ENCODE measurements around the gene KCTD10.

The KCTD10 gene

GRCh38 chr12:109477185-109477962 lies at the start of gene KCTD10, which contains the start of gene UBE3B:
Gene KCTD10, minus strand, starts transcription at chr12:109477300. Its CDS starts 38 bp downstream, at chr12:109477262.
Gene UBE3B, plus strand, starts transcription at chr12:109477634. Its CDS starts 5,918 bp downstream, at chr12:109483552.
- peaks cover 14% of the 10 kb centered on the region for H3K4me1 ChIP-seq (ENCODE audit: control insufficient read depth, insufficient read depth, low read length, unreplicated experiment)
- peak within 1 kb of the TSS; percentile 85 for H3K4me3 ChIP-seq (ENCODE audit: low read depth, low read length)
- no peaks in the 10 kb centered on the region for H3K36me3 ChIP-seq (ENCODE audit: insufficient read depth, low read length)
- peaks cover 74% of the 10 kb centered on the region for H3K79me2 ChIP-seq (ENCODE audit: control insufficient read depth, insufficient read depth, low read length, unreplicated experiment)
- peak within 1 kb of the TSS; percentile 85 for H3K27ac ChIP-seq (ENCODE audit: low read depth, low read length)
- peak within 1 kb of the TSS; percentile 95 for H2AFZ ChIP-seq (ENCODE audit: low read length, unreplicated experiment)
- H3K27me3 ChIP-seq (ENCODE audit: insufficient read depth, low read length): no peaks in the 10 kb centered on the region

- Histone ChIP-seq H3K36me3 (ENCODE audit: insufficient read depth, low read length) (peaks cover 21% of the 10 kb centered on the region; the same call in 1 of the 2 replicates), H3K27ac (ENCODE audit: low read depth, low read length) (no peak overlapping the region), H3K79me2 (ENCODE audit: control insufficient read depth, insufficient read depth, low read length, unreplicated experiment) (no peaks in the 10 kb centered on the region), H2AFZ (ENCODE audit: low read length, unreplicated experiment) (no peak overlapping the region), H3K4me3 (ENCODE audit: low read depth, low read length) (no peak overlapping the region), H3K4me1 (ENCODE audit: control insufficient read depth, insufficient read depth, low read length, unreplicated experiment) (peaks cover 3% of the 10 kb centered on the region), H3K27me3 (ENCODE audit: insufficient read depth, low read length) (no peaks in the 10 kb centered on the region)
These were observed 48.1 kb upstream of the KCTD10 start for GRCh38 chr12:109525279-109525585.

- no peak overlapping the region for H3K4me3 ChIP-seq (ENCODE audit: low read depth, low read length)
- no peaks in the 10 kb centered on the region for H3K79me2 ChIP-seq (ENCODE audit: control insufficient read depth, insufficient read depth, low read length, unreplicated experiment)
- H3K36me3 ChIP-seq (ENCODE audit: insufficient read depth, low read length): peaks cover 21% of the 10 kb centered on the region; the same call in 1 of the 2 replicates
- no peak overlapping the region for H3K27ac ChIP-seq (ENCODE audit: low read depth, low read length)
- H2AFZ ChIP-seq (ENCODE audit: low read length, unreplicated experiment): no peak overlapping the region
- no peaks in the 10 kb centered on the region for H3K27me3 ChIP-seq (ENCODE audit: insufficient read depth, low read length)
- H3K4me1 ChIP-seq (ENCODE audit: control insufficient read depth, insufficient read depth, low read length, unreplicated experiment): peaks cover 9% of the 10 kb centered on the region
These were observed 47.6 kb upstream of the KCTD10 start for GRCh38 chr12:109524466-109525278.

GRCh38 chr12:109523504-109523903 lies 46.4 kb upstream of the KCTD10 start:
- Histone ChIP-seq H2AFZ (ENCODE audit: low read length, unreplicated experiment) (no peak overlapping the region), H3K4me1 (ENCODE audit: control insufficient read depth, insufficient read depth, low read length, unreplicated experiment) (peaks cover 21% of the 10 kb centered on the region), H3K4me3 (ENCODE audit: low read depth, low read length) (no peak overlapping the region), H3K79me2 (ENCODE audit: control insufficient read depth, insufficient read depth, low read length, unreplicated experiment) (no peaks in the 10 kb centered on the region), H3K27me3 (ENCODE audit: insufficient read depth, low read length) (no peaks in the 10 kb centered on the region), H3K27ac (ENCODE audit: low read depth, low read length) (no peak overlapping the region), H3K36me3 (ENCODE audit: insufficient read depth, low read length) (peaks cover 21% of the 10 kb centered on the region; the same call in 1 of the 2 replicates)

GRCh38 chr12:109523071-109523470 lies 46.0 kb upstream of the KCTD10 start:
- Histone ChIP-seq H3K27me3 (ENCODE audit: insufficient read depth, low read length) (no peaks in the 10 kb centered on the region), H3K36me3 (ENCODE audit: insufficient read depth, low read length) (peaks cover 21% of the 10 kb centered on the region; the same call in 1 of the 2 replicates), H3K27ac (ENCODE audit: low read depth, low read length) (no peak overlapping the region), H3K4me1 (ENCODE audit: control insufficient read depth, insufficient read depth, low read length, unreplicated experiment) (peaks cover 25% of the 10 kb centered on the region), H2AFZ (ENCODE audit: low read length, unreplicated experiment) (no peak overlapping the region), H3K4me3 (ENCODE audit: low read depth, low read length) (no peak overlapping the region), H3K79me2 (ENCODE audit: control insufficient read depth, insufficient read depth, low read length, unreplicated experiment) (no peaks in the 10 kb centered on the region)

GRCh38 chr12:109521831-109522230 lies 44.7 kb upstream of the KCTD10 start:
- H3K4me1 ChIP-seq (ENCODE audit: control insufficient read depth, insufficient read depth, low read length, unreplicated experiment): peaks cover 25% of the 10 kb centered on the region
- H2AFZ ChIP-seq (ENCODE audit: low read length, unreplicated experiment): no peak overlapping the region
- H3K27me3 ChIP-seq (ENCODE audit: insufficient read depth, low read length): no peaks in the 10 kb centered on the region
- no peak overlapping the region for H3K4me3 ChIP-seq (ENCODE audit: low read depth, low read length)
- no peak overlapping the region for H3K27ac ChIP-seq (ENCODE audit: low read depth, low read length)
- peaks cover 32% of the 10 kb centered on the region; the same call in 1 of the 2 replicates for H3K36me3 ChIP-seq (ENCODE audit: insufficient read depth, low read length)
- no peaks in the 10 kb centered on the region for H3K79me2 ChIP-seq (ENCODE audit: control insufficient read depth, insufficient read depth, low read length, unreplicated experiment)

- Histone ChIP-seq H3K27ac (ENCODE audit: low read depth, low read length) (peak overlapping the region; percentile 87), H3K36me3 (ENCODE audit: insufficient read depth, low read length) (peaks cover 31% of the 10 kb centered on the region; the same call in 1 of the 2 replicates), H3K27me3 (ENCODE audit: insufficient read depth, low read length) (no peaks in the 10 kb centered on the region), H2AFZ (ENCODE audit: low read length, unreplicated experiment) (no peak overlapping the region), H3K79me2 (ENCODE audit: control insufficient read depth, insufficient read depth, low read length, unreplicated experiment) (no peaks in the 10 kb centered on the region), H3K4me3 (ENCODE audit: low read depth, low read length) (no peak overlapping the region), H3K4me1 (ENCODE audit: control insufficient read depth, insufficient read depth, low read length, unreplicated experiment) (peaks cover 25% of the 10 kb centered on the region)
These were observed 42.7 kb upstream of the KCTD10 start for GRCh38 chr12:109519787-109520186.

- no peaks in the 10 kb centered on the region for H3K27me3 ChIP-seq (ENCODE audit: insufficient read depth, low read length)
- no peaks in the 10 kb centered on the region for H3K79me2 ChIP-seq (ENCODE audit: control insufficient read depth, insufficient read depth, low read length, unreplicated experiment)
- 0 out of 2 replicates have a peak overlapping the region, but pooled peaks have one; percentile 2 for H3K4me3 ChIP-seq (ENCODE audit: low read depth, low read length)
- H3K36me3 ChIP-seq (ENCODE audit: insufficient read depth, low read length): peaks cover 31% of the 10 kb centered on the region; the same call in 1 of the 2 replicates
- peak overlapping the region; percentile 25 for H2AFZ ChIP-seq (ENCODE audit: low read length, unreplicated experiment)
- H3K27ac ChIP-seq (ENCODE audit: low read depth, low read length): peak overlapping the region; percentile 87
- peaks cover 25% of the 10 kb centered on the region for H3K4me1 ChIP-seq (ENCODE audit: control insufficient read depth, insufficient read depth, low read length, unreplicated experiment)
These were observed 41.9 kb upstream of the KCTD10 start for GRCh38 chr12:109518820-109519665.

- H3K27ac ChIP-seq (ENCODE audit: low read depth, low read length): no peak overlapping the region
- no peak overlapping the region for H2AFZ ChIP-seq (ENCODE audit: low read length, unreplicated experiment)
- peaks cover 25% of the 10 kb centered on the region for H3K4me1 ChIP-seq (ENCODE audit: control insufficient read depth, insufficient read depth, low read length, unreplicated experiment)
- no peaks in the 10 kb centered on the region for H3K79me2 ChIP-seq (ENCODE audit: control insufficient read depth, insufficient read depth, low read length, unreplicated experiment)
- H3K27me3 ChIP-seq (ENCODE audit: insufficient read depth, low read length): no peaks in the 10 kb centered on the region
- H3K36me3 ChIP-seq (ENCODE audit: insufficient read depth, low read length): peaks cover 31% of the 10 kb centered on the region; the same call in 1 of the 2 replicates
- H3K4me3 ChIP-seq (ENCODE audit: low read depth, low read length): no peak overlapping the region
These were observed 40.5 kb upstream of the KCTD10 start for GRCh38 chr12:109517619-109518018.

GRCh38 chr12:109513977-109514376 lies 36.9 kb upstream of the KCTD10 start:
- Histone ChIP-seq H3K27me3 (ENCODE audit: insufficient read depth, low read length) (no peaks in the 10 kb centered on the region), H3K79me2 (ENCODE audit: control insufficient read depth, insufficient read depth, low read length, unreplicated experiment) (no peaks in the 10 kb centered on the region), H2AFZ (ENCODE audit: low read length, unreplicated experiment) (no peak overlapping the region), H3K4me3 (ENCODE audit: low read depth, low read length) (no peak overlapping the region), H3K27ac (ENCODE audit: low read depth, low read length) (no peak overlapping the region), H3K36me3 (ENCODE audit: insufficient read depth, low read length) (peaks cover 20% of the 10 kb centered on the region), H3K4me1 (ENCODE audit: control insufficient read depth, insufficient read depth, low read length, unreplicated experiment) (peaks cover 9% of the 10 kb centered on the region)
